Transverse colon (tissue), 4 donors: Measurements from ENCODE around the gene VPS13D. TPM values are rescaled to one million over a fixed set of nuclear protein-coding genes. Genes with fewer than 3 reads are reported as not detected.

Experiments
- DNase-seq: peaks from one replicate; pipeline ENCODE4 v3.0.0-alpha.2; 2019
- H3K27ac ChIP-seq, 4 donors: fragments of 200-600 bp; sonication (generic); 2 replicates each; pipeline ENCODE4 v1.5.1; 2016 to 2018; ENCODE audit warnings: inconsistent platforms in 4 of 4
- H3K27me3 ChIP-seq: fragments of 200-600 bp; sonication (generic); 2 replicates; pipeline ENCODE4 v1.5.1; 2017; ENCODE audit warnings: inconsistent platforms
- H3K36me3 ChIP-seq, 4 donors: fragments of 200-600 bp; sonication (generic); 2 replicates each; pipeline ENCODE4 v1.5.1; 2017 to 2019; ENCODE audit warnings: inconsistent platforms in 4 of 4
- H3K4me1 ChIP-seq, 4 donors: fragments of 200-600 bp; sonication (generic); 2 replicates each; pipeline ENCODE4 v1.5.1; 2017 to 2020; ENCODE audit warnings: inconsistent platforms in 4 of 4
- H3K4me3 ChIP-seq, 4 donors: fragments of 200-600 bp; sonication (generic); 1 replicate in 1 of 4; 2 replicates in 3 of 4; pipeline versions ENCODE4 v1.5.1 to v1.6.1; 2017 to 2019; ENCODE audit warnings: inconsistent platforms in 4 of 4
- H3K9me3 ChIP-seq, 2 donors: fragments of 200-600 bp; sonication (generic); 2 replicates each; pipeline ENCODE4 v1.5.1; 2017 to 2019; ENCODE audit warnings: inconsistent platforms in 2 of 2
- EP300 ChIP-seq: sonication (generic); formaldehyde crosslinking; IDR thresholded peaks from one replicate; pipeline ENCODE4 v1.6.1; 2017; ENCODE audit warnings: antibody characterized with exemption, low read depth
- POLR2A ChIP-seq: fragments of 450-650 bp; IDR thresholded peaks from one replicate; pipeline ENCODE4 v1.6.1; 2016; ENCODE audit warnings: antibody characterized with exemption, mild to moderate bottlenecking, moderate library complexity
- POLR2AphosphoS5 ChIP-seq, 3 donors: sonication (generic); formaldehyde crosslinking; IDR thresholded peaks; one replicate each; pipeline ENCODE4 v1.6.1; 2016; ENCODE audit warnings: antibody characterized with exemption in 3 of 3
- WGBS, 2 donors: methylation state at CpG; one replicate each; pipeline ENCODE4 v1.1.5; 2018; ENCODE audit warnings: low coverage in 1 of 2; 5-methylcytosine and 5-hydroxymethylcytosine counted together
- in situ Hi-C, 4 donors: fragments of 200-750 bp; cut with MboI; loops; one replicate each; pipeline versions ENCODE4 v1.15.0 to v1.15.1; 2017; ENCODE audit warnings: low sequenced_read_pairs in 3 of 4, low pct_ligation_motif_present in 1 of 4, low pct_unique_long_range_greater_than_20kb in 1 of 4
- intact Hi-C: fragments of 100-400 bp; cut with DNase I; formaldehyde crosslinking; loops from one replicate; pipeline ENCODE4 v1.15.1; 2023; ENCODE audit warnings: low total_unique reads
- total RNA-seq, 4 donors: library from RNA; depleted of rRNA; stranded (reverse); fragments of >200 nt; gene quantifications; one replicate each; pipeline ENCODE4 v1.1.0, GENCODE V29; 2016
- TF ChIP-seq, protein P1 (sequence below), 5 experiments: fragments of 200-600 bp in 3 of 5; fragments of 450-650 bp in 2 of 5; sonication (generic) in 3 of 5; IDR thresholded peaks; 1 replicate in 2 of 5; 2 replicates in 3 of 5; pipeline ENCODE4 v1.5.1; 2016 to 2017; ENCODE audit warnings: antibody characterized with exemption in 5 of 5, inconsistent platforms in 3 of 5, mild to moderate bottlenecking in 2 of 5, moderate library complexity in 1 of 5

Gene VPS13D
- total RNA-seq, 4 donors from 2014 or later = 101 to 136 (median 116) TPM

GRCh38 chr1:12549460-12550349 lies 319.9 kb downstream of the VPS13D start:
- Histone ChIP-seq H3K4me1 (peaks cover 13 to 28% (median 18%) of the 10 kb centered on the region in 4 donors), H3K9me3 (no peaks in the 10 kb centered on the region), H3K27me3 (no peaks in the 10 kb centered on the region), H3K4me3 (no peak overlapping the region), H3K36me3 (no peaks in the 10 kb centered on the region), H3K27ac (peak overlapping the region; percentile 70 to 85 (median 79))
- WGBS, 2 donors = 48 to 55% methylated on average over 4 to 31 of the region's 31 CpGs
- TF ChIP-seq EP300 (no peak), POLR2AphosphoS5 (IDR thresholded peaks at IDR 0.05) (peak in 2 of 3 donors; percentile 19 to 23), POLR2A (no peak)
- TF ChIP-seq, protein P1, sequence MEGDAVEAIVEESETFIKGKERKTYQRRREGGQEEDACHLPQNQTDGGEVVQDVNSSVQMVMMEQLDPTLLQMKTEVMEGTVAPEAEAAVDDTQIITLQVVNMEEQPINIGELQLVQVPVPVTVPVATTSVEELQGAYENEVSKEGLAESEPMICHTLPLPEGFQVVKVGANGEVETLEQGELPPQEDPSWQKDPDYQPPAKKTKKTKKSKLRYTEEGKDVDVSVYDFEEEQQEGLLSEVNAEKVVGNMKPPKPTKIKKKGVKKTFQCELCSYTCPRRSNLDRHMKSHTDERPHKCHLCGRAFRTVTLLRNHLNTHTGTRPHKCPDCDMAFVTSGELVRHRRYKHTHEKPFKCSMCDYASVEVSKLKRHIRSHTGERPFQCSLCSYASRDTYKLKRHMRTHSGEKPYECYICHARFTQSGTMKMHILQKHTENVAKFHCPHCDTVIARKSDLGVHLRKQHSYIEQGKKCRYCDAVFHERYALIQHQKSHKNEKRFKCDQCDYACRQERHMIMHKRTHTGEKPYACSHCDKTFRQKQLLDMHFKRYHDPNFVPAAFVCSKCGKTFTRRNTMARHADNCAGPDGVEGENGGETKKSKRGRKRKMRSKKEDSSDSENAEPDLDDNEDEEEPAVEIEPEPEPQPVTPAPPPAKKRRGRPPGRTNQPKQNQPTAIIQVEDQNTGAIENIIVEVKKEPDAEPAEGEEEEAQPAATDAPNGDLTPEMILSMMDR (IDR thresholded peaks at IDR 0.05) = no peak
- in situ Hi-C loops = no loop called here
- peak; percentile 73 for DNase-seq
- intact Hi-C loops = no loop called here

GRCh38 chr1:12551584-12551983 lies 321.8 kb downstream of the VPS13D start:
- Histone ChIP-seq H3K27me3 (no peaks in the 10 kb centered on the region), H3K9me3 (no peaks in the 10 kb centered on the region), H3K4me3 (no peak overlapping the region), H3K36me3 (no peaks in the 10 kb centered on the region), H3K4me1 (peaks cover 13 to 31% (median 20%) of the 10 kb centered on the region in 4 donors), H3K27ac (peak overlapping the region in 3 of 4 donors; percentile 39 to 91 (median 90))
- DNase-seq = no peak
- TF ChIP-seq, protein P1 (IDR thresholded peaks at IDR 0.05) = no peak
- TF ChIP-seq POLR2A (no peak), EP300 (no peak), POLR2AphosphoS5 (IDR thresholded peaks at IDR 0.05) (no peak)
- intact Hi-C loops = no loop called here
- in situ Hi-C loops = no loop called here

DNA sequence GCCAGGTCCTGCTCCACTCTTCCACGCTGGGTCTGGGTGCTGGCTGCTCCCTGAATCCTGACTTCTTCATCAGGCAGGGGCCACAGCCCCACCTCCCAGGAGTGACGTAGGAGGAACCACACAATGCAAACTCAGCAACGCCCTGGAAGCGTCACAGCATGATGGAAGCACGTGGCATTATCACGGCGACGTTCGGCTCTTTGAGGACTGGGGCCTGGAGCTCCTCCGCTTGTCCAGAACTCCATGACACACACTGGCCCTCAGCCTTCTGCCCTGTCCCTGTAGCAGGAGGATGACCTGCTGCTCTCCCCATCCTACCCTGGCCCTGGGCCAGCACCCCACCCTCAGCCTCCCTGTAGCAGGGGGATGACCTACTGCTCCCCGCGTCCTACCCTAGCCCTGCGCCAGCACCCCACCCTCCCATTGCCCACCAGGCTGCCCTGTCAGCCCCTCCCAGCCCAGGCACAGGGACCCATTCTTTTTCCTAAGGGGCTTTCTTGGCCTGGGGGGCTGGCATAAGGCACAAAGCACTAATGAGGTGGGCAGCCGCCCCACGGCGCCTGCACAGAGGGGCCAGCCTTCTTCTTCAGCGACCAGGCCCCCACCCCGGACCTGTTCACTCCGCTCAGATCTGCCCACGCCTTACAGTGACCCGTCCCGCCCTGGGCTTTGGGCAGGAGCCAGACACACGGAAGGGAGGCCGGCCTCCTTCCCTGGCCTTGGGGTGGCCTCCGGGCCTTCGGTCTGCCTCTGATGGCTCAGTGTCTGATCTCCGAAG lies 322.5 kb downstream of the VPS13D start:
- no peaks in the 10 kb centered on the region for H3K27me3 ChIP-seq
- intact Hi-C loops (no loop called here), in situ Hi-C loops (no loop called here)
- DNase-seq = no peak
- WGBS, 2 donors = 40 to 83% methylated on average over 1 to 21 of the region's 27 CpGs
- H3K9me3 ChIP-seq = no peaks in the 10 kb centered on the region
- peaks cover 19 to 37% (median 23%) of the 10 kb centered on the region in 4 donors for H3K4me1 ChIP-seq
- H3K36me3 ChIP-seq = no peaks in the 10 kb centered on the region
- H3K4me3 ChIP-seq = no peak overlapping the region
- TF ChIP-seq POLR2A = no peak
- TF ChIP-seq, protein P1 (IDR thresholded peaks at IDR 0.05) = no peak
- no peak for TF ChIP-seq POLR2AphosphoS5 (IDR thresholded peaks at IDR 0.05)
- TF ChIP-seq EP300 = no peak
- H3K27ac ChIP-seq = peak overlapping the region; percentile 39 to 91 (median 88)
